Activated CD8-positive, alpha-beta memory T cell treated with anti-CD3 and anti-CD28 coated beads, Interleukin-2, amount 50 U/mL, for 24 hours (primary cell): Measurements from ENCODE around the gene EID3.
"Not testable (repeated sequence)": the region's sequence is repeated elsewhere in the genome, so short reads cannot be mapped to it uniquely, and the experiment has no call there.

Source experiments
- DNase-seq: peaks from one replicate; pipeline ENCODE4 v3.0.0-alpha.2; 2020; ENCODE audit errors: extremely low read depth

Gene EID3

DNA sequence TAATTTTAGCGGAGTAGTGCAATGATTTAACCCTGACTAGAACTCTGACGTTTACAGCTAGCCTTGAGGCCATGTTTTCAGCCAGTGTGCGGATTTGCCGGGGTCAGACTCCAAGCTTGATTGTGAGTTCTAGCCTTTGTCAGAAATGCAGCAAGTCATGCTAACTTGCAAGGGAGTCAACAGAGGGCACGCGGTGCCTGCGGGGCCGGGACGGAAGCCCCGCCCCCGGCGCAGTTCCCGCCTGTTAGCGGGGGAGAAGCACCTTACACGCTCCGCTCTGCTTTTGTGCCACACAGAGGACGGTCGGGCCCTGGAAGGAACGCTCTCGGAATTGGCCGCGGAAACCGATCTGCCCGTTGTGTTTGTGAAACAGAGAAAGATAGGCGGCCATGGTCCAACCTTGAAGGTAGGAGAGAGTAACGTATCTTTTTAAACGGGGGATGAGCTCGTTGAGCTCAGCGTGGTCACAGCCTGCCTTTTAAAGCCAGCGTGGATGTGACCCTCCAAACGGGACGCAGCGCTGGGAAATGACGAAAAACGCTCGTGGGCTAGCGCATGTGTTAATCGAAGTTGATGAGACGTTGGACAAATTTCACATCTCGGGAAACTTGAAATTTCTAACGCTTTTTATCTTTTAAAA, 14.8 kb upstream of the EID3 start:
- peak; percentile 61 for DNase-seq

- no peak for DNase-seq
These were observed 13.2 kb upstream of the EID3 start for GRCh38 chr12:104290320-104290719.

GRCh38 chr12:104290855-104291254, 12.7 kb upstream of the EID3 start:
- DNase-seq, result no peak

- no peak for DNase-seq
These were observed 11.5 kb upstream of the EID3 start for GRCh38 chr12:104291867-104292524.

DNA sequence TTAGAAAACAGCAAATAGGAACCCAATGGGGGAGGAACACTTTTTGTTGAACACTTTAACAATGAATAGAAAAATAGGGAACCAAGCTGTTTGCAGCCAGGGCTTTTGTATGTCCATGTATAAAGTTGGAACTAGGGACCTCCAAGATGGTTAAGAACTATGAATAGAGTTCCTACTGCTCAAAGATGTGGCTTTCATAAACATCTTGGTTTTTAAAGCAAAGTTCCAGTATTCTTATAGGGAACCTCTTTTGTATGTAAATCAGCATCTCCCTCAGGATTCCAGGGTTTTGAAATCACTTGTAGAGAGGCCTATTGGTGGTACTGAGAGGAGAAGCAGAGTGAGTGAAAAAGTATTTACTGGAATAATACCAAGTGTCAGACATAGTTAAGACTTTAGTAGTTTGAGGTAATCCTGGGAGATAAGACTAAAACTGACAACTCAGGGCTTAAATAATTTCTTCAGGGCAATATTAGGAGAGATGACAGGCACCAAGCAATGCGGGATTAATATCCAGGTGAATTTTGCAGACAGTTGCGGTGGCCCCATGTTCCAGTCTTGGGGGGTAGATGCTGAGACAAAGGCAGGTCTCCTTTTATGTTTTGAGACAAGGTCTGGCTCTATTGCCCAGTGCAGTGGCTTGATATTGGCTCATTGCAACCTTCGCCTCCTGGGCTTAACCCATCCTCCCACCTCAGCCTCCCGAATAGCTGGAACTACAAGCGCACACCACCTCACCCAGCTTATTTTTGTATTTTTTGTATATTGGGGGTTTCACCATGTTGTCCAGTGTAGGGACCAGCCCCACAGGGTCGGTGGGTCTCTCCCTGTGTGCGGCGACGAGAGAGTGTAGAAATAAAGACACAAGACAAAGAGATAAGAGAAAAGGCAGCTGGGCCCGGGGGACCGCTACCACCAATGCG, 10.4 kb upstream of the EID3 start:
- no peak for DNase-seq

GRCh38 chr12:104294158-104294859, 9.2 kb upstream of the EID3 start:
- not testable (repeated sequence) for DNase-seq

DNA sequence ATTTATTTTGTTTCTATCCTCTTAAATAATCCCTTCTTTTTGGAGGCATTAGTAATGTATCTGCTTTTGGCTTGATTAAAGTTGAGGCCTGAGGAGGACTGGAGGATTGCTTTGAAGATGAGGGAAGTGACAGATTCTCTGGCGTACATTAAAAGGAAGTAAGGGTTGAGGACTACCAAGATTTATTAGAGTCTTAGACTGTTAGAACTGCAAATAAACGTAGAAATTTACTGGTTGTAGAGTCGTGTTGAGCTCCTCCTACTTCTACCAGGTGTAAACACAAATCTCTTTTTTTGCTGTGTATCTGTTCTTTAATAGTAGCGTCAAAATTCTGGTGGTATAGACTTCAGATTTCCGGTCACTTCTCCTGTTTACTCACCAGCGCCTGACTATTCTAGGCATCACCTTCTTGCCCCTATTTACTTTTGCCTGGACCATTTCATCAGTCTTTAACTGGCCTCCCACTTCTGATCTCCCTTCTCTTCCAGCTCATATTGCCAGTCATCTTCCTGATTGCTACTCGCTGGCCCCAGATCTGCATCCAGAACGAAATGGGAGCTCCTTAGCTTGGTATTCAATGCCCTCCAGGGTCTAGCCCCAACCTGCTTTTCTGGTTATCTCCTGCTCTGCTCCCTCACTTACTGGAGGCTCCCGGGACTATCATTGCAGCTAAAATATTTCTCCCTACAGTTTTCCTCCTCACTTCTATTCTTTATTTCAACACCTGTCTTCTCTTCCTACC, 8.4 kb upstream of the EID3 start:
- no peak for DNase-seq

- no peak for DNase-seq
These were observed 7.6 kb upstream of the EID3 start for GRCh38 chr12:104295954-104296353.

DNA sequence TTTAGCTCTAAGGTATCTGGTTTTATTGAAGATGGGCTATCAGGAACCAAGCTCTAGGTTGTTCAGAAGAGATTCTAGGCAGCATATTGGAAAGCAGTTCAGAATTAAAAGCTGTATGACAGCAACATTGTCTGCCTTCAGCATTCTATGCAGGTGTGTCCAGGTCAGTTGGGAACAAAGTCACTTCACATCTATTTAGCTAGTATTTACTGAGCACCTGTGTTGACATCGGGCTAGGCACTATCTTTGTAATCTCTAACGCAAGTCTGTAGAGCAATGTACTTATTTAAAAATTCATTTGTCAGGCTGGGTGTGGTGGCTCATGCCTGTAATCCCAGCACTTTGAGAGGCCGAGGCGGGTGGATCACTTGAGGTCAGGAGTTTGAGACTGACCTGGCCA, 6.8 kb upstream of the EID3 start:
- no peak for DNase-seq

DNA sequence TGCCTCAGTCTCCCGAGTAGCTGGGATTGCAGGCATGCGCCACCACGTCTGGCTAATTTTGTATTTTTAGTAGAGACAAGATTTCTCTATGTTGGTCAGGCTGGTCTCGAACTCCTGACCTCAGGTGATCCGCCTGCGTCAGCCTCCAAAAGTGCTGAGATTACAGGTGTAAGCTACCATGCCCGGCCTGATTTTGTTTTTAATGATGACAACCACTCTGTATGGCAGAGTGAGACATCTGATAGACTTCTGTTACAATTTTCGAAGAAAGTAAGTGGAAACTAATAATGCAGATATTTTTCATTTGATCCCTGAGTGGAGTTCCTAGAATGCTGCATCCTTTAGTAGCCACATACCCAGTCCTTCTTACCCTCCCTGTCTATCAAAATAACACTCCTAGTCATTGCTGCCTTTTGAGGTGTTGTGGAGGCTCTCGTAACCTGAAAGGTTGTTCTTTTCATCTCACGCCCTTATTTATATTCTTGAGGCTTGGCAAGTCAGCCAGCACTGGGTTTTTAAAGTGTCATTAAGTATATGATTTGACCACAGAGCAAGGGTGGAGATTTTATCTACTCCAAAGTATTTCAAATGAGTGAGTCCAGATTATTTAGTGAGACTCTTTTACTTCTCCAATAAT, 5.9 kb upstream of the EID3 start:
- no peak for DNase-seq

GRCh38 chr12:104299842-104300481, 3.6 kb upstream of the EID3 start:
- DNase-seq, result no peak

DNA sequence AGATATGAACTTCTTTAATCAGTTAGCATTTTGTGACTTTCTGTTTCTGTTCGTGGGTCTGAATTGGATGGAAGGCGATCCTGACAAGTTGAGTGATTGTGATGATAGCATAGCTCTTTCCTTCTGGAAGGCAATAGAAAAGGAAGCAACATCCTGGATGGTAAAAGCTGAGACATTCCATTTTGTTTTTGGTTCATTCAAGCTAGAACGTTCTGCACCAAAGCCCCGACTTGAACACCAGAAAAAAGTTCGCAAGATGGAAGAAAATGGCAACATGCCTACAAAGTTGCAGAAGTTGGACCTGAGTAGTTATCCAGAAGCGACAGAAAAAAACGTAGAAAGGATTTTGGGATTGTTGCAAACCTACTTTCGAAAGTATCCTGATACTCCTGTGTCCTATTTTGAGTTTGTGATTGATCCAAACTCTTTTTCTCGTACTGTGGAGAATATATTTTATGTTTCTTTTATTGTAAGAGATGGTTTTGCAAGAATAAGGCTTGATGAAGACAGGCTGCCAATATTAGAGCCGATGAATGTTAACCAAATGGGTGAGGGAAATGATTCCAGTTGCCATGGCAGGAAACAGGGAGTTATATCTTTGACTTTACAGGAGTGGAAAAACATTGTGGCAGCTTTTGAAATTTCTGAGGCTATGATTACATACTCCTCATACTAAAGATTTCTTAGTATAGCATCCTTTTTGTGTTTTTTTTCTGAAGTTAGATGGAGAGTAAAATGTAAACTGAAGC, 896 bp downstream of the EID3 start:
- DNase-seq, result no peak

DNA sequence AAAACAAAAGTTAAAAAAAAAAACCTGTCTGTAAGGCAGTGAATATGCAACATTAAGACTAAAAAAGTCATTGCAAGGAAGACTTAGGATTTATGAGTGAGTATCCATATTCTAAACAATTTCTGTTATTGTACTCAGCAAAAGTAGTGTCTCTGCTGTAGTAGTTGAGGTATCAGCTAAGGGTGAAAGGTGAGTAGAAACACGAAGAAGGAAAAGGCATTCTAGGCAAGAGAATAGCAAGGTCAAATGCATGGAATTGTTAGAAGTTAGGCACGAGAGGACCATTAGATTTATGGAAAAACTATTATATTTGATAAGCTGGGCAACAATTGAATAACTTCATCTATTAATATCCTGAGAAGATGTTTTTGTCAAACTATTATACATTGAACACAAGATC, 1.8 kb downstream of the EID3 start:
- no peak for DNase-seq

GRCh38 chr12:104306376-104306775, 2.8 kb downstream of the EID3 start:
- DNase-seq, result no peak

GRCh38 chr12:104306943-104307654, 3.6 kb downstream of the EID3 start:
- no peak for DNase-seq

GRCh38 chr12:104307655-104308000, 4.1 kb downstream of the EID3 start:
- no peak for DNase-seq

- no peak for DNase-seq
These were observed 6.0 kb downstream of the EID3 start for GRCh38 chr12:104309446-104309993.

DNA sequence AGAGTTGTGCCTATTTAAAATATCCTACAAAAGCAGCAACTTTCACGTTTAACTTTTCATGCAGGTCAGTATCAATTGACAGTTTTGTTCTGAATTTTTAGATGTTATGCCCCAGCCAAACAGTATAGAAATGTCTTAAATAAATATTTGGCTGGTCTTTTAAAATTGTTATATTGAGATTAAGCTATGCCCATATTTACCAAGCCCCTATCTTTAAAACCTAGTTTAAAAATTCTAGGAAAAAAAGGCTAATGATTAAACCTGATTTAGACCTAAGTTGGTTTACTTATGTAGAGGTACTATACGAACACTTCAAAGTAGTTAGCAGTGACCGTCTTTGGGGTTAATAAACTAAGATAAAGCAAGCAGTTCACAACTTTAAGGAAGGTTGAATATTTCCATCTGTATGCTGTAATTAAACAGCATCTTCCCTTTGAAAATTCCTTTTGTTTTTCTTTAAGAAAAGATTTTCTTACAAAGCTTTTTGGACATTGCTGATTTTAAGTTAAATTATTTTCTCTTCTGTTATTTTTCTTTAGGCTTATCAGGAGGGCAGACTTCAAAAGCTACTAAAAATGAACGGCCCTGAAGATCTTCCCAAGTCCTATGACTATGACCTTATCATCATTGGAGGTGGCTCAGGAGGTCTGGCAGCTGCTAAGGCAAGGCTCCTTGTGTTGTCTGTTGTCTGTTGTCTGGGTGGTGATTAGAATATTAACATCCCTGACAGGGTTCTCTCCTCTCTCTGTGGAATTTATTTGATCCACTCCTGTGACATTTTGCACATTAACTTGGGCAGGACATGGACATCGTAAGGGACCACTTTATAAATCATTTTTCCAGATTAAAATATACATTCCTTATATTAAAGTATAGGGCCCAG, 7.5 kb downstream of the EID3 start:
- no peak for DNase-seq
